Measurements from ENCODE around the gene IGFBP6.

GRCh38 chr12:53091756-53092155 lies 5.7 kb upstream of the IGFBP6 start:
- TF ChIP-seq CTCF (IDR thresholded peaks at IDR 0.05; ENCODE audit: low read depth, low read length, poor library complexity, severe bottlenecking) (no peak), EZH2phosphoT487 (IDR thresholded peaks at IDR 0.05; ENCODE audit: borderline replicate concordance, low read length) (no peak)
